CD4-positive, alpha-beta memory T cell (primary cell): Measurements from ENCODE around the gene CBFA2T3. TPM values are rescaled to one million over a fixed set of nuclear protein-coding genes. Genes with fewer than 3 reads are reported as not detected.

ENCODE experiments used
- CTCF ChIA-PET: fragments of 350-600 bp; sonication (Branson Sonifier 250); formaldehyde crosslinking; loops from one replicate; lab custom pipeline; 2021; ENCODE audit warnings: inconsistent platforms; ENCODE audit not compliant: partially characterized antibody; lab: Charles Lee
- POLR2A ChIA-PET: fragments of 350-600 bp; sonication (Branson Sonifier 250); formaldehyde crosslinking; loops from one replicate; lab custom pipeline; 2021; ENCODE audit not compliant: partially characterized antibody; lab: Charles Lee
- DNase-seq, 5 donors: peaks; one replicate each; pipeline versions ENCODE4 v3.0.0 to v3.0.0-alpha.2; 2020 to 2022; ENCODE audit warnings: mixed read lengths in 1 of 5
- H3K27ac ChIP-seq: one replicate; pipeline ENCODE4 v1.7.0; 2013; ENCODE audit warnings: low read depth, low read length
- H3K27me3 ChIP-seq: 2 replicates; pipeline ENCODE4 v1.7.0; 2013; ENCODE audit warnings: mild to moderate bottlenecking, low read length, moderate library complexity; ENCODE audit not compliant: insufficient read depth
- H3K36me3 ChIP-seq: 2 replicates; pipeline ENCODE4 v1.7.0; 2013; ENCODE audit warnings: mild to moderate bottlenecking, low read length, moderate library complexity; ENCODE audit not compliant: insufficient read depth
- H3K4me1 ChIP-seq: 2 replicates; pipeline ENCODE4 v1.7.0; 2013; ENCODE audit warnings: mild to moderate bottlenecking, low read length, moderate library complexity; ENCODE audit not compliant: insufficient read depth
- H3K4me3 ChIP-seq, 2 donors: one replicate each; pipeline ENCODE4 v1.7.0; 2013; ENCODE audit warnings: low read length in 2 of 2, mild to moderate bottlenecking in 1 of 2
- H3K9me3 ChIP-seq, 2 donors: one replicate each; pipeline ENCODE4 v1.7.0; 2013; ENCODE audit warnings: low read length in 2 of 2, control low read depth in 1 of 2; ENCODE audit not compliant: control insufficient read depth in 1 of 2
- H3K27ac Mint-ChIP-seq, 7 donors: one replicate each; pipeline ENCODE4 v1.8.0; 2020 to 2021; ENCODE audit warnings: mixed read lengths in 7 of 7, mild to moderate bottlenecking in 6 of 7, inconsistent platforms in 3 of 7, moderate library complexity in 3 of 7
- H3K27me3 Mint-ChIP-seq, 2 donors: one replicate each; pipeline ENCODE4 v1.8.0; 2020 to 2021; ENCODE audit warnings: mixed read lengths in 2 of 2
- H3K36me3 Mint-ChIP-seq, 2 donors: one replicate each; pipeline ENCODE4 v1.8.0; 2020 to 2021; ENCODE audit warnings: mixed read lengths in 2 of 2, inconsistent platforms in 1 of 2, mild to moderate bottlenecking in 1 of 2
- H3K4me1 Mint-ChIP-seq, 4 donors: one replicate each; pipeline ENCODE4 v1.8.0; 2020 to 2021; ENCODE audit warnings: mixed read lengths in 4 of 4, mild to moderate bottlenecking in 1 of 4
- H3K4me3 Mint-ChIP-seq, 8 donors: one replicate each; pipeline ENCODE4 v1.8.0; 2020 to 2021; ENCODE audit warnings: mixed read lengths in 8 of 8, mild to moderate bottlenecking in 7 of 8, moderate library complexity in 6 of 8, inconsistent platforms in 3 of 8
- H3K9me3 Mint-ChIP-seq, 8 donors: one replicate each; pipeline ENCODE4 v1.8.0; 2020 to 2021; ENCODE audit warnings: mixed read lengths in 8 of 8, mild to moderate bottlenecking in 5 of 8, inconsistent platforms in 3 of 8, moderate library complexity in 1 of 8
- intact Hi-C: fragments of 100-400 bp; cut with micrococcal nuclease; formaldehyde crosslinking; loops from one replicate; pipeline ENCODE4 v1.15.1; 2023
- polyA plus RNA-seq, 2 donors: library from polyadenylated mRNA; unstranded; fragments of 300-500 nt; fragmentation: Illumina TruSeq; gene quantifications; one replicate each; pipeline ENCODE4 v1.2.3, GENCODE V29; 2021
- total RNA-seq, 2 experiments: library from RNA; stranded (reverse); gene quantifications; one replicate each; pipeline ENCODE4 v1.2.3, GENCODE V29; 2021

CBFA2T3 gene
- total and polyA plus RNA-seq, 4 experiments from 2014 or later: 0.11 to 0.14 TPM; not detected in 2

DNA sequence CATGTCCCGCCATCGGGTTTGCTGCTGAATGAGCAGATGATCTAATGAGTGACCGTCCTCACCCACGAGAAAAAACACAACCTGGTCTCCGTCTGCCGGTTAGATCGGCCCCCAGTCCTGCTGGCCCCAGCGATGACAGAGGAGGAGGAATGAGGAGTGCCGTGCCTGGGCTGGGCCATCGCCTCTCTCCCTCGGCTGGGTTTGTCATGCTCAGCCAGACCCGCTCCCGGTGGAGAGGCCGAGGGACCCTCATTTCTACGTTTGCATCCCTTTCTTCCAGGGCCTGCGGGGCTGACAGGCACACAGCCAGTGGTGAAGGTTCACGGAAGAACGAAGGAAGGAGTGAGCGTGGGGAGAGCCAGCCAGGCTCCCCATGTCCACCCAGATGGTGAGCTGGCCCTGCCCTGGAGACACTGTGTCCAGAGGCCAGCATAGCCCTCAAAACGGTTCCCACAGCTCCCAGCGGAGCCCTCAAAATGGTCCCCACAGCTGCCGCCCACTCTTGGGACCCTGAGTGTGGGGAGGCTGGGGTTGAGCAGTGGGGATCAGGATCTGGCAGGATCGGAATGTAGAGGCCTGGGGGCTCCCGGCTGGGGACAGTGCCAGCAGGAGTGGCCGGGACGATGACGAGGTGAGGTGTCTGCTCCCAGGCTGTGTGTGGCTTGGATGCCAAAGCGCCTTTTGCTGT is 23.9 kb downstream of the CBFA2T3 start:
- intact Hi-C loops: no loop called here
- Mint-ChIP-seq H3K27me3 (peaks cover 8 to 12% of the 10 kb centered on the region in 2 donors), H3K9me3 (no peaks in the 10 kb centered on the region), H3K36me3 (no peaks in the 10 kb centered on the region), H3K4me3 (no peak overlapping the region), H3K4me1 (peaks cover 6 to 13% (median 9%) of the 10 kb centered on the region in 4 donors), H3K27ac (no peak overlapping the region)
- CTCF ChIA-PET: no interaction called here
- Histone ChIP-seq H3K9me3 (no peaks in the 10 kb centered on the region), H3K4me1 (peaks cover 13% of the 10 kb centered on the region), H3K4me3 (no peak overlapping the region), H3K27me3 (no peaks in the 10 kb centered on the region), H3K27ac (no peak overlapping the region), H3K36me3 (no peaks in the 10 kb centered on the region)
- DNase-seq: no peak
- POLR2A ChIA-PET: no interaction called here

DNA sequence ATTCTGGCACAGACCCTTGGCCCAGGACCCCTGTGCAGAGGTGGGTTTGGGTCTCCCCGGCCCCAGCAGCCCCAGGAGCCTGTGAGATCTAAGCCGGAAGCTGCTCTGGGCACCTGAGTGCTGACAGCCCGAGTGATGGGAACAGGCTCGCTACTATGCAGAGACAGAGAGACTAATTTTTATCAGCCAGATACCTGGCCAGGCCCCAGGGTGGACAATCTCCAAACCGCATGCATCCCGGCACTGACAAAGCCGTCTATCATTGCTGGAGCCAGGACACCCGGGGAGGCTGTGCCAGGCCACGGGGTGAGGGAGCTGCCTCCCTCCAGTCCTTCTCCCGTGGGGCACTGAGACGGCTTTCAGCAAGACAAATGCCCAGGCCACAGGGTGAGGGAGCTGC is 25.0 kb downstream of the CBFA2T3 start:
- Histone ChIP-seq H3K27me3 (no peaks in the 10 kb centered on the region), H3K9me3 (no peaks in the 10 kb centered on the region), H3K27ac (no peak overlapping the region), H3K36me3 (no peaks in the 10 kb centered on the region), H3K4me3 (no peak overlapping the region), H3K4me1 (peaks cover 2% of the 10 kb centered on the region)
- Mint-ChIP-seq H3K27me3 (peaks cover 1 to 2% of the 10 kb centered on the region in 2 donors), H3K4me1 (peaks cover 0 to 1% (median 0%) of the 10 kb centered on the region in 4 donors), H3K9me3 (no peaks in the 10 kb centered on the region), H3K36me3 (no peaks in the 10 kb centered on the region), H3K27ac (no peak overlapping the region), H3K4me3 (no peak overlapping the region)
- ChIA-PET POLR2A (no interaction called here), CTCF (no interaction called here)
- DNase-seq: no peak
- intact Hi-C loops: no loop called here

DNA sequence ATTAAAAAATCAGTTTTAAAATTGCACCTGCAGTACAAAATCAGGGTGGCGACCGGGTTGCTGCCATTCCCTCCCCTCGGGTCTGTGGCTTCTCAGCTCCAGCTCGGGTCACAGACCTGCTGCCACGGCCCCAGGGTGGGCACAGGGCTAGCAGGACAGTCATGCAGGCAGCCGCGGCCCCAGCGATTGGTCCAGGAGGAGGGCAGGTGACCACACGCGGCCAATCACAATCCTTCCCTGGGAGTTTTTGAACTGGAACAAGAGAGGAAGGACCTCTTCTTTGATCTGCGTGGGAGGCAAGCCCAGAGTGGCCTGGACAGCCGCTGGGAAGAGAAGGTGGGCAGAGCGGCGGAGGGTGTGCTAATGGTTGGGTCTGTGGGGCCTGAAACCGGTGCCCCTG is 25.5 kb downstream of the CBFA2T3 start:
- Mint-ChIP-seq H3K36me3 (no peaks in the 10 kb centered on the region), H3K4me1 (no peaks in the 10 kb centered on the region), H3K4me3 (no peak overlapping the region), H3K27ac (no peak overlapping the region), H3K27me3 (peaks cover 0 to 2% of the 10 kb centered on the region in 2 donors), H3K9me3 (no peaks in the 10 kb centered on the region)
- H3K27ac ChIP-seq: no peak overlapping the region
- no peak for DNase-seq
- H3K4me1 ChIP-seq: no peaks in the 10 kb centered on the region
- no peak overlapping the region for H3K4me3 ChIP-seq
- intact Hi-C loops: no loop called here
- CTCF ChIA-PET: no interaction called here
- no peaks in the 10 kb centered on the region for H3K9me3 ChIP-seq
- H3K27me3 ChIP-seq: no peaks in the 10 kb centered on the region
- H3K36me3 ChIP-seq: no peaks in the 10 kb centered on the region
- POLR2A ChIA-PET: no interaction called here

DNA sequence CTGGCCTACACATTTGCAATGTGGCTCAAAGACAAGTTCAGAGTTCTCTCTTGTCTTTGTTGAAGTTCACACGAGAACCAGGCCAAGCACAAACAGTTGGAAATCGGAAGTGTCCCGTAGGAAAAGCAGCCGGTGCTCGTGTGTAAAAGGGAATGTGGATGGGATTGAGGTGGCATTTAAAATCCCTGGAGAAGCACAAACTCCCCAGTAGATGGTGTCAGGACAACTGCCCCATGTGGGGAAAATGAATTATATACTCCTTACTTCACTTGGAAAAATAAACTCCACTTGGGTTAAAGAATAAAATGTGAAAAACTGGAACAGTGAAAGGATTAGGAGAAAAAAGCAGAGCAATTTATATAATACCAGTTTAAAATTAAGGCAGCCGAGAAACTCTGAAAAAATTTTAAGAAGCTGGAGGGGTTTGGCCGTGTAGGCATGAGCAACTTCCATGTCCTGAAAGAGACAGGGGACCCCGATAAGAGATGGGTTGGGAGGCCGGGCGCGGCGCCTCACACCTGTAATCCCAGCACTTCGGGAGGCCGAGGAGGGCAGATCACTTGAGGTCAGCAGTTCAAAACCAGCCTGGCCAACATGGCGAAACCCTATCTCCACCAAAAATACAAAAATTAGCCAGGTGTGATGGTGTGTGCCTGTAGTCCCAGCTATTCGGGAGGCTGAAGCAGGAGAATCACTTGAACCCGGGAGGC is 28.1 kb downstream of the CBFA2T3 start:
- CTCF ChIA-PET: interaction anchor here (0.6 kb wide), 1 partner anchor 16 kb away, joined by 4 read pairs; no protein-coding TSS in a partner anchor
- H3K4me3 Mint-ChIP-seq: no peak overlapping the region
- DNase-seq: no peak
- no peak overlapping the region for H3K4me3 ChIP-seq
- no peak overlapping the region for H3K27ac ChIP-seq
- H3K4me1 Mint-ChIP-seq: no peaks in the 10 kb centered on the region
- no peaks in the 10 kb centered on the region for H3K27me3 ChIP-seq
- no peaks in the 10 kb centered on the region for H3K36me3 Mint-ChIP-seq
- POLR2A ChIA-PET: interaction anchor here (1.5 kb wide), 1 partner anchor 8 kb away, joined by 3 read pairs; no protein-coding TSS in a partner anchor
- intact Hi-C loops: loop anchor here (2.0 kb wide), 1 partner anchor 166 kb away; no protein-coding TSS in a partner anchor
- no peaks in the 10 kb centered on the region for H3K36me3 ChIP-seq
- no peaks in the 10 kb centered on the region for H3K4me1 ChIP-seq
- H3K27me3 Mint-ChIP-seq: peaks cover 5 to 7% of the 10 kb centered on the region in 2 donors
- no peaks in the 10 kb centered on the region for H3K9me3 ChIP-seq
- H3K27ac Mint-ChIP-seq: no peak overlapping the region
- no peaks in the 10 kb centered on the region for H3K9me3 Mint-ChIP-seq

- H3K4me1 Mint-ChIP-seq: peaks cover 0 to 5% (median 2%) of the 10 kb centered on the region in 4 donors
- H3K9me3 ChIP-seq: no peaks in the 10 kb centered on the region
- peaks cover 8 to 20% of the 10 kb centered on the region in 2 donors for H3K27me3 Mint-ChIP-seq
- intact Hi-C loops: no loop called here
- ChIA-PET CTCF (interaction anchor here (1.2 to 1.4 kb wide), 2 partner anchors 16 to 221 kb away, joined by 3 read pairs; no protein-coding TSS in a partner anchor), POLR2A (no interaction called here)
- H3K27me3 ChIP-seq: peaks cover 17% of the 10 kb centered on the region
- peaks cover 5% of the 10 kb centered on the region for H3K4me1 ChIP-seq
- DNase-seq: no peak
- H3K4me3 Mint-ChIP-seq: no peak overlapping the region
- H3K9me3 Mint-ChIP-seq: no peaks in the 10 kb centered on the region
- no peak overlapping the region for H3K27ac Mint-ChIP-seq
- no peaks in the 10 kb centered on the region for H3K36me3 Mint-ChIP-seq
- no peak overlapping the region for H3K4me3 ChIP-seq
- no peaks in the 10 kb centered on the region for H3K36me3 ChIP-seq
- H3K27ac ChIP-seq: no peak overlapping the region
Observed at GRCh38 chr16:88945473-88945872, 31.5 kb downstream of the CBFA2T3 start.

DNA sequence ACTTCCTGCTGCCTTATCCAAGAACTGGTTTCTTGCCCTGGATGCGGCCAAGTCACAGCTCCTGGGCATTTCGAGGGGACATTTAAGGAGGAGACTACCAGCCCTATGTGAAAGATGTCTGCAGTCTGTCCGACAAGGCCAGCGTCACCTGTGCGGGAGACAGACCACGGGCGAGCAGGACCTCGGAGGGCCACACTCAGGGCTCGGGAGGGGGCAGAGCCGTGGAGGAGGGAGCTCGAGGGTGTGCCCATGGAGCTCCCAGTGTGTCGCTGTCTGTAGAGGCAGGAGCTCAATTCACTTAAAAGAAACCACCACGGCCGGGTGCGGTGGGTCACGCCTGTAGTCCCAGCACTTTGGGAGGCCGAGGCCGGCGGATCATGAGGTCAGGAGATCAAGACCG is 33.3 kb downstream of the CBFA2T3 start:
- no peak overlapping the region for H3K27ac Mint-ChIP-seq
- DNase-seq: no peak

GRCh38 chr16:88943131-88943664 is 33.8 kb downstream of the CBFA2T3 start:
- no peak for DNase-seq
- H3K36me3 Mint-ChIP-seq: no peaks in the 10 kb centered on the region
- peaks cover 16 to 30% of the 10 kb centered on the region in 2 donors for H3K27me3 Mint-ChIP-seq
- intact Hi-C loops: no loop called here
- ChIA-PET CTCF (interaction anchor here (1.0 to 1.6 kb wide), 6 partner anchors 173 to 274 kb away, joined by 3 to 9 read pairs (median 4); partner anchors contain the start of gene ZNF778), POLR2A (no interaction called here)
- H3K27ac Mint-ChIP-seq: no peak overlapping the region
- Histone ChIP-seq H3K4me1 (peaks cover 13% of the 10 kb centered on the region), H3K4me3 (no peak overlapping the region), H3K27me3 (peaks cover 17% of the 10 kb centered on the region), H3K9me3 (no peaks in the 10 kb centered on the region), H3K27ac (no peak overlapping the region), H3K36me3 (no peaks in the 10 kb centered on the region)
- peaks cover 0 to 14% (median 9%) of the 10 kb centered on the region in 4 donors for H3K4me1 Mint-ChIP-seq
- H3K4me3 Mint-ChIP-seq: peak overlapping the region in 2 of 8 donors; percentile 3 to 25
- no peaks in the 10 kb centered on the region for H3K9me3 Mint-ChIP-seq

More for the DNA sequence above, 33.3 kb downstream of the CBFA2T3 start:
- Histone ChIP-seq H3K9me3 (no peaks in the 10 kb centered on the region), H3K4me1 (peaks cover 13% of the 10 kb centered on the region), H3K27ac (no peak overlapping the region), H3K27me3 (peaks cover 17% of the 10 kb centered on the region), H3K36me3 (no peaks in the 10 kb centered on the region), H3K4me3 (no peak overlapping the region)
- Mint-ChIP-seq H3K9me3 (no peaks in the 10 kb centered on the region), H3K4me3 (peak overlapping the region in 1 of 8 donors; percentile 3), H3K27me3 (peaks cover 16 to 29% of the 10 kb centered on the region in 2 donors), H3K36me3 (no peaks in the 10 kb centered on the region), H3K4me1 (peaks cover 0 to 13% (median 9%) of the 10 kb centered on the region in 4 donors)
- POLR2A ChIA-PET: no interaction called here
- intact Hi-C loops: no loop called here
- CTCF ChIA-PET: interaction anchor here (1.3 to 1.6 kb wide), 4 partner anchors 172 to 274 kb away, joined by 3 to 5 read pairs (median 4); partner anchors contain the start of gene ZNF778
